22Rv1 (cell line): ENCODE measurements around the gene RPS6KA1.

ENCODE experiments used
- H3K27ac ChIP-seq: fragments of 450-650 bp; 2 replicates; pipeline ENCODE4 v1.5.1; 2017
- ZFX ChIP-seq: fragments of 450-650 bp; IDR thresholded peaks from 2 replicates; pipeline ENCODE4 v1.6.1; 2017; ENCODE audit warnings: antibody characterized with exemption, borderline replicate concordance
- TF ChIP-seq, protein P1 (sequence below): fragments of 450-650 bp; IDR thresholded peaks from 2 replicates; pipeline ENCODE4 v1.5.1; 2017; ENCODE audit warnings: mild to moderate bottlenecking

RPS6KA1 gene

DNA sequence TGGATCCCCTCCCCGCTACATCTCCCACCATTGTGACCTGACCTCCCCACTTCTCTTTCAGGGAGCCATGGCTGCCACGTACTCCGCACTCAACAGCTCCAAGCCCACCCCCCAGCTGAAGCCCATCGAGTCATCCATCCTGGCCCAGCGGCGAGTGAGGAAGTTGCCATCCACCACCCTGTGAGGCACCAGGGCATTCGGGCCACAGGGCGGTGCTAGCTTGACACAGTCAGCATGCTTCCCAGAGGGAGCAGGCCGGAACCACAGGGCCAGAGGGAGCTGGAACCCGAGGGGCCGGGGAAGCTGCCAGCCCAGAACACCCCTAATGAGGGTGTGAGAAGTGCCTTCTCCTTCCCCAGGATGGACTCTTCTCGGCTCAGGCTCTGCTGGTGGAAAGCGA lies 44.5 kb downstream of the RPS6KA1 start:
- H3K27ac ChIP-seq, result no peak overlapping the region
- TF ChIP-seq, protein P1, sequence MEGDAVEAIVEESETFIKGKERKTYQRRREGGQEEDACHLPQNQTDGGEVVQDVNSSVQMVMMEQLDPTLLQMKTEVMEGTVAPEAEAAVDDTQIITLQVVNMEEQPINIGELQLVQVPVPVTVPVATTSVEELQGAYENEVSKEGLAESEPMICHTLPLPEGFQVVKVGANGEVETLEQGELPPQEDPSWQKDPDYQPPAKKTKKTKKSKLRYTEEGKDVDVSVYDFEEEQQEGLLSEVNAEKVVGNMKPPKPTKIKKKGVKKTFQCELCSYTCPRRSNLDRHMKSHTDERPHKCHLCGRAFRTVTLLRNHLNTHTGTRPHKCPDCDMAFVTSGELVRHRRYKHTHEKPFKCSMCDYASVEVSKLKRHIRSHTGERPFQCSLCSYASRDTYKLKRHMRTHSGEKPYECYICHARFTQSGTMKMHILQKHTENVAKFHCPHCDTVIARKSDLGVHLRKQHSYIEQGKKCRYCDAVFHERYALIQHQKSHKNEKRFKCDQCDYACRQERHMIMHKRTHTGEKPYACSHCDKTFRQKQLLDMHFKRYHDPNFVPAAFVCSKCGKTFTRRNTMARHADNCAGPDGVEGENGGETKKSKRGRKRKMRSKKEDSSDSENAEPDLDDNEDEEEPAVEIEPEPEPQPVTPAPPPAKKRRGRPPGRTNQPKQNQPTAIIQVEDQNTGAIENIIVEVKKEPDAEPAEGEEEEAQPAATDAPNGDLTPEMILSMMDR, result no peak
- TF ChIP-seq ZFX, result no peak

DNA sequence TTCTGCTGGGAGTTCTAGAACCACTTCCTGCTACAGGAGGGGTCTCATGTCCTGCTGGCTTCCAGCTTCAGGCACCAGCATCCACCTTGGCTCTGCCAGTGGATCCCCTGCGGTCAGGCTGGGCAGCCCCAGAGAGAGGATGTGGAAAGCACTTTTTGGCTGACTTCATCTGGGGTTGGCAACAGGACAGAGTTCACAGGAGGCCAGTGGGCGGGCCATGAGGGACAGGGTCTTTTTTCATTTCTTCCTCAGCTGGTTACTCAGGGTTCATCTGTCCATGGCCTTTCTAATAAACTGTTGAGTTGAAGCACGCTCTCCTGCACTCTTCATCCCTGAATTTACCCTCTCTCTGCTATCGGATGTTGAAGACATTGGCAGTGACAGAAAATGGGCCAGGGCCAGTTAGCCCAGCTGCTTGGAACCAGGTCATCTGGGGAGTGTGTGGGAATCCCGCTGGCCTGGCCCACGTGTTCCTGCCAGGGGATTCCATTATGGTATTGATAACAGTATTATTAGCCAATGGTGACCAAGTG lies 45.2 kb downstream of the RPS6KA1 start:
- no peak overlapping the region for H3K27ac ChIP-seq

DNA sequence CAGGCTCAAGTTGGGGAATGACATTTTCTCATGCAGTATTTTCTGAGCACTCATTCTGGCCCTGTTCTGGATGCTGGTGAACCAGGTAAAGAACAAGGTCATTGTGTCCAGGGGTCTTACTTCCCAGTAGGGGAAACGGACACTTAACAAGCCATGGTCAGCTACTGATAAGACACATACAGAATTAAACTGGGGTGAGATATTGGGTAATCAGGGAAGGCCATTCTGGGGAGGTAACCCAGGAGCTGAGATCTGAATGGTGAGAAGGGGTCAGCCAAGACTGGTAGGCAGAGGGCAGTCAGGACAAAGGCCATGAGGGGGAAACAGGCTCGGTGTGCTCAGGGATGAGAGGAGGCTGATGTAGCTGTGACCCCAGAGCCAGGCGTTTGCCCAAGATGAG lies 45.8 kb downstream of the RPS6KA1 start:
- no peak overlapping the region for H3K27ac ChIP-seq
- no peak for TF ChIP-seq ZFX
- TF ChIP-seq, protein P1, result no peak

More for the DNA sequence above, 45.2 kb downstream of the RPS6KA1 start:
- TF ChIP-seq ZFX, result no peak
- TF ChIP-seq, protein P1, result no peak

DNA sequence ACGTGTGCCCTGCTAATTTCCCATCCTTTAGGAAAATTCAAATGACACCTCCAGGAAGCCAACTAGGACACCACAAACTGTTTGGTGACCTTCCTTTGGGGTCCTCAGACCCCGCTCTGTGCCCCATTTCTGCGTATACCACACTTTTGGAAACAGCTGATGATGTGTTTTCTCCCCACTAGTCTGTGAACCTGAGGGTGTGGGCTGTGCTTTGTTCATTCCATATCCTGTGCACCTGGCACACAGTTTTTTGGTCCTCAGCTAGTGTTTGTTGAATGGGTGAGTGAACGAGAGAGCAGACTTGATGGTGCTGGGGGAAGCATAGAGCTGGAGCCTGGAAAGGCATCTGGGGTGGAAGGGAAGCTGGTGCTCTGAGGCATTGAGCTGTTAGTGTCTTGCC lies 48.6 kb downstream of the RPS6KA1 start:
- no peak overlapping the region for H3K27ac ChIP-seq
- TF ChIP-seq ZFX, result no peak

DNA sequence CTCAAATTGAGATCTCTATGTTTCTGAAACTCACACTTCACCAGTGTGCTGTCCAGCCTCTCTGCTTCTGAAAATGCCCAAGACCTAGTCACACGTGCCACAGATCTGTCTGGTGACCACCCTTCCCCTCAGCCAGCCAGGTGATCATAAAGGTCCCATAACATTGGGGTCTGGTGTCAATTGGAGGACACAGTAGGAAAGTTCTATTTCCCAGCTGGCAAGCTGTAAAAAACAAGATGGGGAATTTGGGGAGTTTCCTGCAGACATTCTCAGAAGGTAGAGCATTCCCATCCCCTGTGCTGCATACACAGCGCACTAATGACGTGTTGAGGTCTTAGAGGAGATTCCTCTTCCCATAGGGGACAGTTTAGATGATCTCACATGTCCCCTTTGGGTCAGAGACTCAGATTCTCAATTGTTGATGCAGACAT lies 50.1 kb downstream of the RPS6KA1 start:
- TF ChIP-seq ZFX, result no peak
- TF ChIP-seq, protein P1, result no peak
- H3K27ac ChIP-seq, result no peak overlapping the region

DNA sequence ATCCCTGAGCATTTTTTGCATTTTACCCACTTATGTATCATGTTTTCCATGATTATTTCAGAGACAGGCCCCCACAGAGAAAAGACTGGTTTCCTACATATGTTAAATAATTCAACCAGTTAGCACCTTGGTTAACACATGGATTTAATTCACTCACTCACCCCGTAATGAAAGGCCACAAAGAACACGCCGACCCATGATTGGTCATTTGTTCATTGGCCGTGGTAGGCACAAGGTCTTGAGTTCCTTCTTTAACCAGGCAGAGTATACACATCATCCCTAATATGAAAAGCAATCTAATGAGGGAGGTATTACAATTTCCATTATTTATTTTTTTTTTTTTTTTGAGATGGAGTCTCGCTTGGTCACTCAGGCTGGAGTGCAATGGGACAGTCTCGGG lies 50.6 kb downstream of the RPS6KA1 start:
- no peak overlapping the region for H3K27ac ChIP-seq
- no peak for TF ChIP-seq ZFX
- TF ChIP-seq, protein P1, result no peak

DNA sequence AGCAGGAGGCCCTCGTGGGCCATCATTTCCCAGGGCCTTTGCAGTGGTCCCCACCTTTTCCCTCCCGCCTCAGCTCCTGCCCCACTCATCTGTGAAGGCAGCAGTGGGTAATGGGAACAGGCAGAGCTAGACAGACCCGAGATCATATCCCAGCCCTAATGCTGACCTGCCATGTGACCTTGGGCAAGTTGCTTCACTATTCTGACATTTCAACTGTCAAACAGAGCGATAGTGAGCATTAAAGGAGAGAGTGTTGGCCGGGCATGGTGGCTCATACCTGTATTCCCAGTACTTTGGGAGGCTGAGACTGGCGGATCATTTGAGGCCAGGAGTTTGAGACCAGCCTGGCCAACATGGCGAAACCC lies 51.7 kb downstream of the RPS6KA1 start:
- H3K27ac ChIP-seq, result no peak overlapping the region
- TF ChIP-seq ZFX, result no peak
- TF ChIP-seq, protein P1, result no peak

DNA sequence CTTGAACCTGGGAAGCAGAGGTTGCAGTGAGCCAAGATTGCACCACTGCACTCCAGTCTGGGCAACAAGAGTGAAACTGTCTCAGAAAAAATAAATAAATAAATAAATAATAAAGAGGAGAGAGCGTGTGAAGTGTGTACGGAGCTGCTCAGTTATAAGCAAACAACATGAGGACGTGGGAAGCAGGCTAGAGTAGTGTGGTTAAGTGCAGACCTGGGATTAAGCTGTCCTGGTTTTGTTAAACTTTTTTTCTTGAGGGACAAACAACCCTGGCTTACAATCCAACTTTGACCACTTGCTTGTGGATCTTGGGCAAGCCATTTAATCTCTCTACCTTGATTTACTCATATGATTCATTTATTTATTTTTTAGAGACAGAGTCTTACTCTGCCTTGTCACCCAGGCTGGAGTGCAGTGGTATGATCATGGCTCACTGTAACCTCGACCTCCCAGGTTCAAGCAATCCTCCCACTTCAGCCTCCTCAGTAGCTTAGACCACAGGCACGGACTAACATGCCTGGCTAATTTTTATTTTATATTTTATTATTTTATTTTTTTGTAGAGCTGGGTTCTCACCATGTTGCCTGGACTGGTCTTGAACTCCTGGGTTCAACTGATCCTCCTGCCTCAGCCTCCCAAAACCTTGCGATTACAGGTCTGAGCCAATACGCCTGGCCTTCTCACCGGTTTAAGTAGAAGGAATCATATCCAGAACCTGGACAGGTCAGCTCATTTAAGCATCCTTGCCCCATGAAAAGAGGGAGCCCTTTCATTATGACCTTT lies 52.7 kb downstream of the RPS6KA1 start:
- no peak overlapping the region for H3K27ac ChIP-seq

More for the DNA sequence above, 52.7 kb downstream of the RPS6KA1 start:
- TF ChIP-seq, protein P1, result no peak
